Tibial nerve (tissue), 4 donors: ENCODE data around the gene GMDS. TPM values are rescaled to one million over a fixed set of nuclear protein-coding genes. Genes with fewer than 3 reads are reported as not detected.

Source experiments
- DNase-seq, 2 donors: peaks; one replicate each; pipeline ENCODE4 v3.0.0-alpha.2; 2019; ENCODE audit warnings: low spot score in 2 of 2
- H3K27ac ChIP-seq, 4 donors: fragments of 200-600 bp; sonication (generic) in 3 of 4; one replicate each; pipeline ENCODE4 v1.5.1; 2017 to 2019; ENCODE audit warnings: mild to moderate bottlenecking in 1 of 4
- H3K27me3 ChIP-seq, 2 donors: fragments of 200-600 bp; sonication (generic) in 1 of 2; one replicate each; pipeline versions ENCODE4 v1.5.1 to v1.6.0; 2017 to 2019
- H3K36me3 ChIP-seq, 3 donors: fragments of 200-600 bp; sonication (generic); one replicate each; pipeline ENCODE4 v1.5.1; 2018 to 2019
- H3K4me1 ChIP-seq, 4 donors: fragments of 200-600 bp; sonication (generic) in 3 of 4; one replicate each; pipeline ENCODE4 v1.5.1; 2017 to 2019
- H3K4me3 ChIP-seq, 4 donors: fragments of 200-600 bp; sonication (generic) in 3 of 4; one replicate each; pipeline ENCODE4 v1.5.1; 2017 to 2019; ENCODE audit warnings: mild to moderate bottlenecking in 1 of 4, moderate library complexity in 1 of 4
- H3K9me3 ChIP-seq, 4 donors: fragments of 200-600 bp; sonication (generic) in 3 of 4; one replicate each; pipeline ENCODE4 v1.5.1; 2017 to 2019
- CTCF ChIP-seq, 5 experiments: fragments of 200-600 bp in 3 of 5; fragments of 450-650 bp in 2 of 5; sonication (generic) in 3 of 5; IDR thresholded peaks; one replicate each; pipeline ENCODE4 v1.5.1; 2016 to 2019; ENCODE audit warnings: antibody characterized with exemption in 5 of 5, mild to moderate bottlenecking in 3 of 5, moderate library complexity in 2 of 5
- EP300 ChIP-seq, 2 donors: sonication (generic); formaldehyde crosslinking; IDR thresholded peaks; one replicate each; pipeline ENCODE4 v1.6.1; 2017; ENCODE audit warnings: antibody characterized with exemption in 2 of 2, mild to moderate bottlenecking in 1 of 2
- POLR2A ChIP-seq, 2 donors: fragments of 450-650 bp; IDR thresholded peaks; one replicate each; pipeline ENCODE4 v1.6.1; 2017; ENCODE audit warnings: antibody characterized with exemption in 2 of 2, mild to moderate bottlenecking in 2 of 2, moderate library complexity in 2 of 2
- WGBS, 2 donors: methylation state at CpG; one replicate each; pipeline ENCODE4 v1.1.5; 2018; 5-methylcytosine and 5-hydroxymethylcytosine counted together
- total RNA-seq, 4 donors: library from RNA; depleted of rRNA; stranded (reverse); fragments of >200 nt; gene quantifications; one replicate each; pipeline ENCODE4 v1.1.0, GENCODE V29; 2016

Gene GMDS
- total RNA-seq, 4 donors from 2014 or later, result 14.9 to 46.5 (median 32.8) TPM

GRCh38 chr6:1946583-1946982 lies 298.8 kb downstream of the GMDS start:
- Histone ChIP-seq H3K9me3 (no peaks in the 10 kb centered on the region), H3K36me3 (peaks cover 0 to 5% (median 0%) of the 10 kb centered on the region in 3 donors), H3K4me1 (no peaks in the 10 kb centered on the region), H3K4me3 (no peak overlapping the region), H3K27ac (no peak overlapping the region), H3K27me3 (no peaks in the 10 kb centered on the region)
- TF ChIP-seq EP300 (IDR thresholded peaks at IDR 0.05) (no peak), CTCF (IDR thresholded peaks at IDR 0.05) (no peak), POLR2A (IDR thresholded peaks at IDR 0.05) (no peak)
- WGBS, 2 donors, result 93 to 95% methylated on average over 3 of the region's 3 CpGs
- DNase-seq, result no peak

- Histone ChIP-seq H3K4me3 (no peak overlapping the region), H3K27ac (no peak overlapping the region), H3K27me3 (no peaks in the 10 kb centered on the region), H3K4me1 (no peaks in the 10 kb centered on the region), H3K9me3 (no peaks in the 10 kb centered on the region), H3K36me3 (peaks cover 0 to 5% (median 0%) of the 10 kb centered on the region in 3 donors)
- DNase-seq, result no peak
- WGBS, 2 donors, result 87 to 89% methylated on average over 9 of the region's 9 CpGs
- TF ChIP-seq EP300 (IDR thresholded peaks at IDR 0.05), result no peak
- TF ChIP-seq POLR2A (IDR thresholded peaks at IDR 0.05), result no peak
- TF ChIP-seq CTCF (IDR thresholded peaks at IDR 0.05), result no peak
These were observed 300.1 kb downstream of the GMDS start for GRCh38 chr6:1945235-1945832.

GRCh38 chr6:1942834-1943233 lies 302.6 kb downstream of the GMDS start:
- no peak for DNase-seq
- 98 to 99% methylated on average over 6 of the region's 6 CpGs for WGBS, 2 donors
- TF ChIP-seq CTCF (IDR thresholded peaks at IDR 0.05) (no peak), POLR2A (IDR thresholded peaks at IDR 0.05) (no peak), EP300 (IDR thresholded peaks at IDR 0.05) (no peak)
- H3K4me1 ChIP-seq, result no peaks in the 10 kb centered on the region
- no peaks in the 10 kb centered on the region for H3K9me3 ChIP-seq
- H3K27me3 ChIP-seq, result no peaks in the 10 kb centered on the region
- H3K36me3 ChIP-seq, result no peaks in the 10 kb centered on the region
- H3K27ac ChIP-seq, result no peak overlapping the region
- H3K4me3 ChIP-seq, result no peak overlapping the region

- DNase-seq, result no peak
- Histone ChIP-seq H3K27me3 (no peaks in the 10 kb centered on the region), H3K36me3 (no peaks in the 10 kb centered on the region), H3K4me3 (no peak overlapping the region), H3K27ac (no peak overlapping the region), H3K9me3 (no peaks in the 10 kb centered on the region), H3K4me1 (no peaks in the 10 kb centered on the region)
- 86 to 94% methylated on average over 4 of the region's 4 CpGs for WGBS, 2 donors
- TF ChIP-seq POLR2A (IDR thresholded peaks at IDR 0.05) (no peak), CTCF (IDR thresholded peaks at IDR 0.05) (no peak), EP300 (IDR thresholded peaks at IDR 0.05) (no peak)
These were observed 303.9 kb downstream of the GMDS start for GRCh38 chr6:1941534-1941933.

- no peak overlapping the region for H3K27ac ChIP-seq
- no peaks in the 10 kb centered on the region for H3K27me3 ChIP-seq
- H3K4me1 ChIP-seq, result no peaks in the 10 kb centered on the region
- H3K4me3 ChIP-seq, result no peak overlapping the region
- no peaks in the 10 kb centered on the region for H3K36me3 ChIP-seq
- DNase-seq, result no peak
- H3K9me3 ChIP-seq, result peaks cover 0 to under 1% (median 0%) of the 10 kb centered on the region in 4 donors
- WGBS, 2 donors, result 58 to 63% methylated on average over 2 of the region's 2 CpGs
- TF ChIP-seq CTCF (IDR thresholded peaks at IDR 0.05) (no peak), EP300 (IDR thresholded peaks at IDR 0.05) (no peak), POLR2A (IDR thresholded peaks at IDR 0.05) (no peak)
These were observed 305.0 kb downstream of the GMDS start for GRCh38 chr6:1940381-1940780.
